Tibial nerve (tissue), 4 donors: ENCODE data around the gene DHX16.

Experiments used
- CTCF ChIP-seq, 5 experiments: fragments of 200-600 bp in 3 of 5; fragments of 450-650 bp in 2 of 5; sonication (generic) in 3 of 5; IDR thresholded peaks; one replicate each; pipeline ENCODE4 v1.5.1; 2016 to 2019; ENCODE audit warnings: antibody characterized with exemption in 5 of 5, mild to moderate bottlenecking in 3 of 5, moderate library complexity in 2 of 5
- EP300 ChIP-seq, 2 donors: sonication (generic); formaldehyde crosslinking; IDR thresholded peaks; one replicate each; pipeline ENCODE4 v1.6.1; 2017; ENCODE audit warnings: antibody characterized with exemption in 2 of 2, mild to moderate bottlenecking in 1 of 2
- POLR2A ChIP-seq, 2 donors: fragments of 450-650 bp; IDR thresholded peaks; one replicate each; pipeline ENCODE4 v1.6.1; 2017; ENCODE audit warnings: antibody characterized with exemption in 2 of 2, mild to moderate bottlenecking in 2 of 2, moderate library complexity in 2 of 2

DNA sequence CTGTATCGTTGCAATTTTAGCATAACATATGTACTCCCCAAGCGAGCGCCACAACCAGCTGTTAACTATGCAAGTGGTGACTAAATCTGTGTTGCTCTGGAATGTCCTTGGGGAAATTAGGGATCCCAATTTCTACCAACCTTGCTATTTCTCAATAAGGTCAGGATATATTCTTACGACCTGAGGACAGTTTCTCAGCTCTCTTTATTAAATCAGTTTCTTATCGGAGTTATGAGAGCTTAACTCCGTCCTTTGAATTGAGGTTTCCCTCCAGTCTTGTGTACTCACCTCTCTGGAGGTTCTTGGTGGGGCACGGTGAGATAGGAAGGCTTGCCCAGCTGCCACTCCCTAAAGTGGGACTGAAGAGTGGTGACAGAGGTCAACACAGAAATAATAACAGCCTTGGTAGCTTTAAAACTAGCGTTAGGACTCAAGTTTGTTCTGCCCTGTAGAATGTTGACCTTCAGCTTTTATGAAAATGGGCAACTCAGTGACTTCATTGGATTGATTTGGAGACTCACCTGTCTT, 54.5 kb downstream of the DHX16 start:
- TF ChIP-seq CTCF (IDR thresholded peaks at IDR 0.05) (no peak), POLR2A (IDR thresholded peaks at IDR 0.05) (no peak), EP300 (IDR thresholded peaks at IDR 0.05) (no peak)
